GM12878 (cell line): ENCODE data around the gene DPP9. TPM values are rescaled to one million over a fixed set of nuclear protein-coding genes. Genes with fewer than 3 reads are reported as not detected.

Source experiments
- BACH1 ChIP-seq: fragments of 450-650 bp; IDR thresholded peaks from 2 replicates; pipeline ENCODE4 v1.6.1; 2017; ENCODE audit warnings: mild to moderate bottlenecking, borderline replicate concordance
- CHD2 ChIP-seq: IDR thresholded peaks from 2 replicates; pipeline ENCODE4 v1.6.1; 2011; ENCODE audit warnings: low read depth, low read length, improper control_type of control experiment, borderline replicate concordance
- CREB1 ChIP-seq: IDR thresholded peaks from 2 replicates; pipeline ENCODE4 v1.6.1; 2012; ENCODE audit warnings: low read depth, mild to moderate bottlenecking, inconsistent platforms
- ETV6 ChIP-seq, 2 experiments: fragments of 450-650 bp in 1 of 2; IDR thresholded peaks in 1 of 2; conservative IDR thresholded peaks in 1 of 2; 2 replicates each; pipeline ENCODE4 v1.6.1; 2014; ENCODE audit warnings: antibody characterized with exemption in 1 of 2, borderline replicate concordance in 1 of 2, low read depth in 1 of 2, mild to moderate bottlenecking in 1 of 2, moderate library complexity in 1 of 2
- HDAC2 ChIP-seq: fragments of 200-600 bp; sonication (generic); IDR thresholded peaks from 2 replicates; pipeline ENCODE4 v1.6.1; 2017
- IRF4 ChIP-seq: IDR thresholded peaks from 2 replicates; pipeline ENCODE4 v1.6.1; 2011; ENCODE audit warnings: low read depth, low read length
- POU2F2 ChIP-seq: IDR thresholded peaks from 3 replicates; pipeline ENCODE4 v1.6.1; 2011; ENCODE audit warnings: low read depth, mild to moderate bottlenecking, low read length, borderline replicate concordance
- SMAD1 ChIP-seq: fragments of 450-650 bp; IDR thresholded peaks from 2 replicates; pipeline ENCODE4 v1.6.1; 2018; ENCODE audit warnings: mild to moderate bottlenecking, low read depth; ENCODE audit not compliant: partially characterized antibody
- SREBF1 ChIP-seq: IDR thresholded peaks from 2 replicates; pipeline ENCODE4 v1.6.1; 2012; ENCODE audit warnings: mild to moderate bottlenecking, low read length
- TCF12 ChIP-seq: IDR thresholded peaks from 2 replicates; pipeline ENCODE4 v1.6.1; 2011; ENCODE audit warnings: low read depth, mild to moderate bottlenecking, low read length
- YY1 ChIP-seq: IDR thresholded peaks from 2 replicates; pipeline ENCODE4 v1.6.1; 2011; ENCODE audit warnings: low read depth, mild to moderate bottlenecking, low read length
- polyA plus RNA-seq, 11 experiments: library from polyadenylated mRNA; depleted of rRNA in 4 of 11; unstranded in 6 of 11; stranded (reverse) in 5 of 11; fragments of >200 nt; fragmentation: Nextera tagmentation in 4 of 11; fragmentation: Illumina TruSeq in 1 of 11; extraction: Ambion mirVana in 4 of 11; extraction: Trizol in 1 of 11; gene quantifications; 1 replicate in 1 of 11; 2 replicates in 10 of 11; pipeline versions ENCODE4 v1.2.1 to v1.2.3, GENCODE V29; 2011 to 2016; ENCODE audit warnings: inconsistent platforms in 2 of 11, missing spikeins in 2 of 11, low read depth in 1 of 11
- total RNA-seq, 4 experiments: library from RNA; depleted of rRNA in 3 of 4; stranded (reverse); fragments of >200 nt in 3 of 4; fragmentation: Illumina TruSeq in 1 of 4; extraction: Trizol in 1 of 4; gene quantifications; 2 replicates each; pipeline versions ENCODE4 v1.2.1 to v1.2.3, GENCODE V29; 2013 to 2021
- TF ChIP-seq, protein P1 (sequence below): IDR thresholded peaks from 2 replicates; pipeline ENCODE4 v1.6.1; 2011; ENCODE audit warnings: borderline replicate concordance, low read depth, mild to moderate bottlenecking, moderate library complexity, mixed read lengths, low read length; ENCODE audit not compliant: insufficient read depth; ENCODE audit errors: extremely low read length
- TF ChIP-seq, protein P2 (sequence below): fragments of 150-350 bp; IDR thresholded peaks from 2 replicates; pipeline ENCODE4 v1.6.1; 2014; ENCODE audit warnings: mild to moderate bottlenecking, low read depth, low read length
- TF ChIP-seq, protein P3 (sequence below): IDR thresholded peaks from 2 replicates; pipeline ENCODE4 v1.6.1; 2012; ENCODE audit warnings: low read depth, low read length, improper control_type of control experiment
- TF ChIP-seq, protein P4 (sequence below): fragments of 450-650 bp; IDR thresholded peaks from 2 replicates; pipeline ENCODE4 v1.6.1; 2017; ENCODE audit warnings: mild to moderate bottlenecking, low read depth, inconsistent platforms; ENCODE audit not compliant: poor library complexity, severe bottlenecking
- TF ChIP-seq, protein P5 (sequence below): fragments of 450-650 bp; IDR thresholded peaks from 2 replicates; pipeline ENCODE4 v1.6.1; 2018; ENCODE audit warnings: mild to moderate bottlenecking, low read depth, moderate library complexity; ENCODE audit not compliant: partially characterized antibody
- TF ChIP-seq, protein P6 (sequence below): IDR thresholded peaks from 2 replicates; pipeline ENCODE4 v1.6.1; 2012; ENCODE audit warnings: low read depth, low read length, improper control_type of control experiment

Gene DPP9
- total and polyA plus RNA-seq, 10 of the 15 experiments (the other 5 are each of a cell fraction or from before 2014, with no cell fraction given), result 0.64 to 58.6 (median 27.6) TPM

DNA sequence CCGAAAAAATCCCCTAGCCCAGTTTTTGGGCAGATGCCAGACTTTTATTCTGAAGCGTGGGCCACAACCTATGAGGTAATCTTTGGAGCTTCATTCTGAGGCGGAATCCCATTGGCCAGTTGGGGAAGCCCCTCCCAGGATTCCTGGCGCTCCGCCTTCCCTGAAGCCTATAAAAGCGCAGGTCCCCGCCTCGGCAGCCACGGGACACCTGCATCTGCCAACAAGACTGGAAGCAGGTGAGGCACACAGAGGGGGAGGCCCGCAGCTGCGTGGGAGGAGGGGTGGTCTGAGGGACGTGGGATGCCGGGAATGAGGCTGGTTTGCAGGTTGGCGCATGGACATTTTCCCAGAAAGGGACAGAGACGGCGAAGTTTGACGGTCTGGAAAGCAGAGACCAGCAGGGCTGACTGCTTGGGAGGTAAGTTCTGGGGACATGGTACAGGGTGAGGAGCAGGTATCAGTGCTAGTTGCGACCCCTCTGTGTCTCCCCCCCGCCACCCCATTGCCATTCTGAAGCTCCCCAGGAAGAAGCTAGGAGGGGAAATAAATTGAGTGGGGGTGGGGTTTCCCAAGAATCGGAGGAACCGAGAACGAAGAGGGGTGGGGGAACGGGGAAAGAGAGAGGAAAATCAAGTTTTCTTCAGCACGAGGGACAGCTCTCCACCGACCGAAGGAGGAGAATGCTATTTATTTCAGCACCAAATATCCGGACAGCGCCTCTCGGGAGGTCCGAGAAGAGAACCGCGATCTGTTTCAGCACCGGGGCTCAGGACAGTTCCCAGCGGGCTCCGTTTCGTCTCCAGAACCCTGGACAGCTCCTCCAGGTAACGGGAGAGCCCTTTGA, 45.5 kb upstream of the DPP9 start (continued):
- TF ChIP-seq BACH1 (no peak), YY1 (0 out of 2 replicates have a peak, but pooled peaks have one; percentile 45), SMAD1 (no peak), CHD2 (0 out of 2 replicates have a peak, but pooled peaks have one; percentile 38), IRF4 (peak; percentile 52; the same call in 1 of the 2 replicates), SREBF1 (peak; percentile 100), ETV6 (conservative IDR thresholded peaks at IDR 0.05 in 1 of 2, IDR thresholded peaks at IDR 0.05 in 1 of 2; ENCODE audit: borderline replicate concordance in 1 of 2, low read depth in 1 of 2) (no peak), TCF12 (0 out of 2 replicates have a peak, but pooled peaks have one; percentile 15), HDAC2 (peak; percentile 90), CREB1 (0 out of 2 replicates have a peak, but pooled peaks have one; percentile 30), POU2F2 (no peak)
- TF ChIP-seq, protein P1, sequence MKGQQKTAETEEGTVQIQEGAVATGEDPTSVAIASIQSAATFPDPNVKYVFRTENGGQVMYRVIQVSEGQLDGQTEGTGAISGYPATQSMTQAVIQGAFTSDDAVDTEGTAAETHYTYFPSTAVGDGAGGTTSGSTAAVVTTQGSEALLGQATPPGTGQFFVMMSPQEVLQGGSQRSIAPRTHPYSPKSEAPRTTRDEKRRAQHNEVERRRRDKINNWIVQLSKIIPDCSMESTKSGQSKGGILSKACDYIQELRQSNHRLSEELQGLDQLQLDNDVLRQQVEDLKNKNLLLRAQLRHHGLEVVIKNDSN, result no peak
- TF ChIP-seq, protein P2, sequence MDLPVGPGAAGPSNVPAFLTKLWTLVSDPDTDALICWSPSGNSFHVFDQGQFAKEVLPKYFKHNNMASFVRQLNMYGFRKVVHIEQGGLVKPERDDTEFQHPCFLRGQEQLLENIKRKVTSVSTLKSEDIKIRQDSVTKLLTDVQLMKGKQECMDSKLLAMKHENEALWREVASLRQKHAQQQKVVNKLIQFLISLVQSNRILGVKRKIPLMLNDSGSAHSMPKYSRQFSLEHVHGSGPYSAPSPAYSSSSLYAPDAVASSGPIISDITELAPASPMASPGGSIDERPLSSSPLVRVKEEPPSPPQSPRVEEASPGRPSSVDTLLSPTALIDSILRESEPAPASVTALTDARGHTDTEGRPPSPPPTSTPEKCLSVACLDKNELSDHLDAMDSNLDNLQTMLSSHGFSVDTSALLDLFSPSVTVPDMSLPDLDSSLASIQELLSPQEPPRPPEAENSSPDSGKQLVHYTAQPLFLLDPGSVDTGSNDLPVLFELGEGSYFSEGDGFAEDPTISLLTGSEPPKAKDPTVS, result 0 out of 2 replicates have a peak, but pooled peaks have one; percentile 42
- TF ChIP-seq, protein P3, sequence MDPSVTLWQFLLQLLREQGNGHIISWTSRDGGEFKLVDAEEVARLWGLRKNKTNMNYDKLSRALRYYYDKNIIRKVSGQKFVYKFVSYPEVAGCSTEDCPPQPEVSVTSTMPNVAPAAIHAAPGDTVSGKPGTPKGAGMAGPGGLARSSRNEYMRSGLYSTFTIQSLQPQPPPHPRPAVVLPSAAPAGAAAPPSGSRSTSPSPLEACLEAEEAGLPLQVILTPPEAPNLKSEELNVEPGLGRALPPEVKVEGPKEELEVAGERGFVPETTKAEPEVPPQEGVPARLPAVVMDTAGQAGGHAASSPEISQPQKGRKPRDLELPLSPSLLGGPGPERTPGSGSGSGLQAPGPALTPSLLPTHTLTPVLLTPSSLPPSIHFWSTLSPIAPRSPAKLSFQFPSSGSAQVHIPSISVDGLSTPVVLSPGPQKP, result no peak; the same call in 1 of the 2 replicates
- TF ChIP-seq, protein P4, sequence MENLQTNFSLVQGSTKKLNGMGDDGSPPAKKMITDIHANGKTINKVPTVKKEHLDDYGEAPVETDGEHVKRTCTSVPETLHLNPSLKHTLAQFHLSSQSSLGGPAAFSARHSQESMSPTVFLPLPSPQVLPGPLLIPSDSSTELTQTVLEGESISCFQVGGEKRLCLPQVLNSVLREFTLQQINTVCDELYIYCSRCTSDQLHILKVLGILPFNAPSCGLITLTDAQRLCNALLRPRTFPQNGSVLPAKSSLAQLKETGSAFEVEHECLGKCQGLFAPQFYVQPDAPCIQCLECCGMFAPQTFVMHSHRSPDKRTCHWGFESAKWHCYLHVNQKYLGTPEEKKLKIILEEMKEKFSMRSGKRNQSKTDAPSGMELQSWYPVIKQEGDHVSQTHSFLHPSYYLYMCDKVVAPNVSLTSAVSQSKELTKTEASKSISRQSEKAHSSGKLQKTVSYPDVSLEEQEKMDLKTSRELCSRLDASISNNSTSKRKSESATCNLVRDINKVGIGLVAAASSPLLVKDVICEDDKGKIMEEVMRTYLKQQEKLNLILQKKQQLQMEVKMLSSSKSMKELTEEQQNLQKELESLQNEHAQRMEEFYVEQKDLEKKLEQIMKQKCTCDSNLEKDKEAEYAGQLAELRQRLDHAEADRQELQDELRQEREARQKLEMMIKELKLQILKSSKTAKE, result peak; percentile 83
- TF ChIP-seq, protein P5, sequence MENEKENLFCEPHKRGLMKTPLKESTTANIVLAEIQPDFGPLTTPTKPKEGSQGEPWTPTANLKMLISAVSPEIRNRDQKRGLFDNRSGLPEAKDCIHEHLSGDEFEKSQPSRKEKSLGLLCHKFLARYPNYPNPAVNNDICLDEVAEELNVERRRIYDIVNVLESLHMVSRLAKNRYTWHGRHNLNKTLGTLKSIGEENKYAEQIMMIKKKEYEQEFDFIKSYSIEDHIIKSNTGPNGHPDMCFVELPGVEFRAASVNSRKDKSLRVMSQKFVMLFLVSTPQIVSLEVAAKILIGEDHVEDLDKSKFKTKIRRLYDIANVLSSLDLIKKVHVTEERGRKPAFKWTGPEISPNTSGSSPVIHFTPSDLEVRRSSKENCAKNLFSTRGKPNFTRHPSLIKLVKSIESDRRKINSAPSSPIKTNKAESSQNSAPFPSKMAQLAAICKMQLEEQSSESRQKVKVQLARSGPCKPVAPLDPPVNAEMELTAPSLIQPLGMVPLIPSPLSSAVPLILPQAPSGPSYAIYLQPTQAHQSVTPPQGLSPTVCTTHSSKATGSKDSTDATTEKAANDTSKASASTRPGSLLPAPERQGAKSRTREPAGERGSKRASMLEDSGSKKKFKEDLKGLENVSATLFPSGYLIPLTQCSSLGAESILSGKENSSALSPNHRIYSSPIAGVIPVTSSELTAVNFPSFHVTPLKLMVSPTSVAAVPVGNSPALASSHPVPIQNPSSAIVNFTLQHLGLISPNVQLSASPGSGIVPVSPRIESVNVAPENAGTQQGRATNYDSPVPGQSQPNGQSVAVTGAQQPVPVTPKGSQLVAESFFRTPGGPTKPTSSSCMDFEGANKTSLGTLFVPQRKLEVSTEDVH, result peak; percentile 91
- TF ChIP-seq, protein P6, sequence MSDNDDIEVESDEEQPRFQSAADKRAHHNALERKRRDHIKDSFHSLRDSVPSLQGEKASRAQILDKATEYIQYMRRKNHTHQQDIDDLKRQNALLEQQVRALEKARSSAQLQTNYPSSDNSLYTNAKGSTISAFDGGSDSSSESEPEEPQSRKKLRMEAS, result peak; percentile 61; the same call in 1 of the 2 replicates
